ENCODE results near the gene AZU1. TPM values are rescaled to one million over a fixed set of nuclear protein-coding genes. Genes with fewer than 3 reads are reported as not detected.
"Not testable (repeated sequence)": the region's sequence is repeated elsewhere in the genome, so short reads cannot be mapped to it uniquely, and the experiment has no call there.

AZU1 gene
- total RNA-seq, 4 donors from 2014 or later, result 1.1 TPM; not detected in 3

GRCh38 chr19:840519-841206 is 13.0 kb downstream of the AZU1 start, which contains the start of gene PRTN3:
Gene PRTN3 (plus strand): TSS chr19:840999. CDS start chr19:841009, 10 bp downstream.
- DNase-seq (ENCODE audit: low spot score), result no peak
- TF ChIP-seq, protein P1, sequence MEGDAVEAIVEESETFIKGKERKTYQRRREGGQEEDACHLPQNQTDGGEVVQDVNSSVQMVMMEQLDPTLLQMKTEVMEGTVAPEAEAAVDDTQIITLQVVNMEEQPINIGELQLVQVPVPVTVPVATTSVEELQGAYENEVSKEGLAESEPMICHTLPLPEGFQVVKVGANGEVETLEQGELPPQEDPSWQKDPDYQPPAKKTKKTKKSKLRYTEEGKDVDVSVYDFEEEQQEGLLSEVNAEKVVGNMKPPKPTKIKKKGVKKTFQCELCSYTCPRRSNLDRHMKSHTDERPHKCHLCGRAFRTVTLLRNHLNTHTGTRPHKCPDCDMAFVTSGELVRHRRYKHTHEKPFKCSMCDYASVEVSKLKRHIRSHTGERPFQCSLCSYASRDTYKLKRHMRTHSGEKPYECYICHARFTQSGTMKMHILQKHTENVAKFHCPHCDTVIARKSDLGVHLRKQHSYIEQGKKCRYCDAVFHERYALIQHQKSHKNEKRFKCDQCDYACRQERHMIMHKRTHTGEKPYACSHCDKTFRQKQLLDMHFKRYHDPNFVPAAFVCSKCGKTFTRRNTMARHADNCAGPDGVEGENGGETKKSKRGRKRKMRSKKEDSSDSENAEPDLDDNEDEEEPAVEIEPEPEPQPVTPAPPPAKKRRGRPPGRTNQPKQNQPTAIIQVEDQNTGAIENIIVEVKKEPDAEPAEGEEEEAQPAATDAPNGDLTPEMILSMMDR (IDR thresholded peaks at IDR 0.05), result no peak
- no peak for ATAC-seq (ENCODE audit: low FRiP score)

DNA sequence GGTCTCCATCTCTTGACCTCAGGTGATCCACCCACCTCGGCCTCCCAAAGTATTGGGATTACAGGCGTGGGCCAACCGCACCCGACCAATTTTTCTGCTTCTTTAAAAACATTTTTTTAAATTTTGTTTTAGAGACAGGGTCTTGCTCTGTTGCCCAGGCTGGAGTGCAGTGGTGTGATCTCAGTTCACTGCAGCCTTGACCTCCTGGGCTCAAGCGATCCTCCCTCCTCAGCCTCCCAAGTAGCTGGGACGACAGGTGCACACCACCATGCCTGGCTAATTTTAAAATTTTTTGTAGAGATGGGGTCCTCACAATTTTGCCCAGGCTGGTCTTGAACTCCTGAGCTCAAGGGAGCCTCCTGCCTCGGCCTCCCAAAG is 15.2 kb downstream of the AZU1 start:
- not testable (repeated sequence) for ATAC-seq (ENCODE audit: low FRiP score); DNase-seq (ENCODE audit: low spot score)

DNA sequence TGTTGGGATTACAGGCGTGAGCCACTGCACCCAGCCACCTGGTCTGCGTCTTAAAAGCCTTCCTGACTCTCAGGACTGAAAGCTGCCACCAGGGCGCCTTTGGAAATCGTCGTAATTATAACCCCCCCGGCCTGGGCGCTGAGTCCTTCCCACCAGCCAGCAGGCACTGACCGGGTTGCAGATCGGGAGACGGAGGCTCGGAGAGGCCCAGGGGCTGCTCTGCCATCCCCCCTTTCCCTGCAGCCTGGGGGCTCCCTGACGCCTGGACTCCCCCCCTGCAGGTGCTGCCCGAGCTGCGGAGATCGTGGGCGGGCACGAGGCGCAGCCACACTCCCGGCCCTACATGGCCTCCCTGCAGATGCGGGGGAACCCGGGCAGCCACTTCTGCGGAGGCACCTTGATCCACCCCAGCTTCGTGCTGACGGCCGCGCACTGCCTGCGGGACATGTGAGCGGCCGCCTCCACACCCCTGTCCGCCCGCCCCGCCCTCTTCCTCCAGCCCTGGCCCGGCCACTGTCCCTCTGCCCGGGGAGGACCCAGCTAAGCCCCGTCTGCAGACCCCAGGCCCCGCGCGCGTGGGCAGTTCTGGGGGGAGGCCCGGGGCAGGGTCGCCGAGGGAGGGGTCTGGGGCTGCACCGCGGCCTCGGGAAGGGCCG is 15.7 kb downstream of the AZU1 start:
- TF ChIP-seq, protein P1 (IDR thresholded peaks at IDR 0.05), result no peak
- no peak for DNase-seq (ENCODE audit: low spot score)
- peak; percentile 10 for ATAC-seq (ENCODE audit: low FRiP score)

GRCh38 chr19:843836-844545 is 16.4 kb downstream of the AZU1 start:
- TF ChIP-seq, protein P1 (IDR thresholded peaks at IDR 0.05), result no peak
- no peak for ATAC-seq (ENCODE audit: low FRiP score)
- no peak for DNase-seq (ENCODE audit: low spot score)

- no peak for DNase-seq (ENCODE audit: low spot score)
- TF ChIP-seq, protein P1 (IDR thresholded peaks at IDR 0.05), result no peak
- ATAC-seq (ENCODE audit: low FRiP score), result peak; percentile 23
These were observed 16.9 kb downstream of the AZU1 start for GRCh38 chr19:844546-844971.

- ATAC-seq (ENCODE audit: low FRiP score) (no peak), DNase-seq (ENCODE audit: low spot score) (no peak)
- TF ChIP-seq, protein P1 (IDR thresholded peaks at IDR 0.05), result no peak
These were observed 18.3 kb downstream of the AZU1 start for GRCh38 chr19:845707-846521.

Data from omental fat pad (tissue), 4 donors.